ENCODE data around the gene SLC38A1.

The SLC38A1 gene

GRCh38 chr12:46158501-46158900, 110.3 kb downstream of the SLC38A1 start:
- in situ Hi-C loops (cut with HindIII; ENCODE audit: low pct_ligation_motif_present, low pct_unique_long_range_greater_than_20kb, low sequenced_read_pairs) = loop anchor here (25.0 kb wide), 1 partner anchor 204 kb away; the partner anchor contains the start of gene SLC38A2
- DNase-seq = no peak

GRCh38 chr12:46154221-46154985, 114.4 kb downstream of the SLC38A1 start:
- DNase-seq = peak; percentile 47
- in situ Hi-C loops (cut with HindIII; ENCODE audit: low pct_ligation_motif_present, low pct_unique_long_range_greater_than_20kb, low sequenced_read_pairs) = loop anchor here (25.0 kb wide), 1 partner anchor 208 kb away; the partner anchor contains the start of gene SLC38A2

- peak; percentile 59 for DNase-seq
- in situ Hi-C loops (cut with HindIII; ENCODE audit: low pct_ligation_motif_present, low pct_unique_long_range_greater_than_20kb, low sequenced_read_pairs) = loop anchor here (25.0 kb wide), 1 partner anchor 209 kb away; the partner anchor contains the start of gene SLC38A2
Observed at GRCh38 chr12:46153268-46153872, 115.5 kb downstream of the SLC38A1 start.

- no peak for DNase-seq
Observed at GRCh38 chr12:46152456-46152855, 116.4 kb downstream of the SLC38A1 start.

GRCh38 chr12:46150735-46151134, 118.1 kb downstream of the SLC38A1 start:
- in situ Hi-C loops (cut with HindIII; ENCODE audit: low pct_ligation_motif_present, low pct_unique_long_range_greater_than_20kb, low sequenced_read_pairs) = loop anchor here (25.0 kb wide), 1 partner anchor 212 kb away; the partner anchor contains the start of gene SLC38A2
- no peak for DNase-seq

More at GRCh38 chr12:46152456-46152855, 116.4 kb downstream of the SLC38A1 start:
- in situ Hi-C loops (cut with HindIII; ENCODE audit: low pct_ligation_motif_present, low pct_unique_long_range_greater_than_20kb, low sequenced_read_pairs) = loop anchor here (25.0 kb wide), 1 partner anchor 210 kb away; the partner anchor contains the start of gene SLC38A2

GRCh38 chr12:46149905-46150304, 118.9 kb downstream of the SLC38A1 start:
- no peak for DNase-seq
- in situ Hi-C loops (cut with HindIII; ENCODE audit: low pct_ligation_motif_present, low pct_unique_long_range_greater_than_20kb, low sequenced_read_pairs) = loop anchor here (25.0 kb wide), 1 partner anchor 212 kb away; the partner anchor contains the start of gene SLC38A2

- no peak for DNase-seq
- in situ Hi-C loops (cut with HindIII; ENCODE audit: low pct_ligation_motif_present, low pct_unique_long_range_greater_than_20kb, low sequenced_read_pairs) = no loop called here
Observed at GRCh38 chr12:46149079-46149464, 119.8 kb downstream of the SLC38A1 start.

- no peak for DNase-seq
- in situ Hi-C loops (cut with HindIII; ENCODE audit: low pct_ligation_motif_present, low pct_unique_long_range_greater_than_20kb, low sequenced_read_pairs) = no loop called here
Observed at GRCh38 chr12:46148327-46149078, 120.3 kb downstream of the SLC38A1 start.

- in situ Hi-C loops (cut with HindIII; ENCODE audit: low pct_ligation_motif_present, low pct_unique_long_range_greater_than_20kb, low sequenced_read_pairs) = no loop called here
- no peak for DNase-seq
Observed at GRCh38 chr12:46147144-46147543, 121.7 kb downstream of the SLC38A1 start.

GRCh38 chr12:46145881-46146280, 123.0 kb downstream of the SLC38A1 start:
- in situ Hi-C loops (cut with HindIII; ENCODE audit: low pct_ligation_motif_present, low pct_unique_long_range_greater_than_20kb, low sequenced_read_pairs) = no loop called here
- DNase-seq = no peak

GRCh38 chr12:46144433-46144832, 124.4 kb downstream of the SLC38A1 start:
- in situ Hi-C loops (cut with HindIII; ENCODE audit: low pct_ligation_motif_present, low pct_unique_long_range_greater_than_20kb, low sequenced_read_pairs) = no loop called here
- no peak for DNase-seq

GRCh38 chr12:46136249-46136648, 132.6 kb downstream of the SLC38A1 start:
- in situ Hi-C loops (cut with HindIII; ENCODE audit: low pct_ligation_motif_present, low pct_unique_long_range_greater_than_20kb, low sequenced_read_pairs) = no loop called here
- no peak for DNase-seq

GRCh38 chr12:46135750-46136149, 133.1 kb downstream of the SLC38A1 start:
- in situ Hi-C loops (cut with HindIII; ENCODE audit: low pct_ligation_motif_present, low pct_unique_long_range_greater_than_20kb, low sequenced_read_pairs) = no loop called here
- DNase-seq = no peak

GRCh38 chr12:46134852-46135251, 134.0 kb downstream of the SLC38A1 start:
- no peak for DNase-seq
- in situ Hi-C loops (cut with HindIII; ENCODE audit: low pct_ligation_motif_present, low pct_unique_long_range_greater_than_20kb, low sequenced_read_pairs) = no loop called here

GRCh38 chr12:46134205-46134811, 134.5 kb downstream of the SLC38A1 start:
- in situ Hi-C loops (cut with HindIII; ENCODE audit: low pct_ligation_motif_present, low pct_unique_long_range_greater_than_20kb, low sequenced_read_pairs) = no loop called here
- no peak for DNase-seq

- in situ Hi-C loops (cut with HindIII; ENCODE audit: low pct_ligation_motif_present, low pct_unique_long_range_greater_than_20kb, low sequenced_read_pairs) = no loop called here
- DNase-seq = no peak
Observed at GRCh38 chr12:46133751-46134150, 135.1 kb downstream of the SLC38A1 start.
